HEK293T (cell line): Measurements from ENCODE around the gene TAX1BP3.

Experiments
- ELF4 ChIP-seq: fragments of 450-650 bp; IDR thresholded peaks from 2 replicates; pipeline ENCODE4 v1.6.1; 2017; ENCODE audit warnings: antibody characterized with exemption
- FOXM1 ChIP-seq: fragments of 450-650 bp; IDR thresholded peaks from 2 replicates; pipeline ENCODE4 v1.6.1; 2017; ENCODE audit warnings: mild to moderate bottlenecking, borderline replicate concordance
- ZNF384 ChIP-seq: fragments of 450-650 bp; IDR thresholded peaks from 2 replicates; pipeline ENCODE4 v1.6.1; 2016

GRCh38 chr17:3615160-3615870 is 53.1 kb downstream of the TAX1BP3 start:
- TF ChIP-seq ELF4 (no peak), FOXM1 (no peak), ZNF384 (no peak)
